Stimulated activated naive B cell treated with anti-CD40 and anti-IgM and Interleukin-4, amounts not matched to agents 10 μg/mL and 1 μg/mL and 100 μg/mL, for 72 hours (primary cell): ENCODE measurements around the gene CETN2.
A peak's percentile ranks its signal among the peaks of the same experiment; 100 is the strongest.
"Not testable (repeated sequence)": the region's sequence is repeated elsewhere in the genome, so short reads cannot be mapped to it uniquely, and the experiment has no call there.

ENCODE experiments used
- ATAC-seq, 2 donors: fragments of 150-1000 bp; cut with Tn5 transposase; replicated peaks; 2 replicates each; pipeline ENCODE4 v1.10.0; 2021; ENCODE audit warnings: moderate library complexity in 1 of 2
- DNase-seq: peaks from one replicate; pipeline ENCODE4 v3.0.0; 2021
- H3K27ac Mint-ChIP-seq: one replicate; pipeline ENCODE4 v1.8.0; 2022; ENCODE audit warnings: mild to moderate bottlenecking, mixed read lengths
- H3K27me3 Mint-ChIP-seq, 2 donors: one replicate each; pipeline ENCODE4 v1.8.0; 2022; ENCODE audit warnings: mixed read lengths in 2 of 2
- H3K36me3 Mint-ChIP-seq, 2 donors: one replicate each; pipeline ENCODE4 v1.8.0; 2022; ENCODE audit warnings: mixed read lengths in 2 of 2, mild to moderate bottlenecking in 1 of 2
- H3K4me1 Mint-ChIP-seq, 2 donors: one replicate each; pipeline ENCODE4 v1.8.0; 2022; ENCODE audit warnings: mixed read lengths in 2 of 2, mild to moderate bottlenecking in 1 of 2
- H3K4me3 Mint-ChIP-seq, 2 donors: one replicate each; pipeline ENCODE4 v1.8.0; 2022; ENCODE audit warnings: mild to moderate bottlenecking in 2 of 2, mixed read lengths in 2 of 2, moderate library complexity in 1 of 2
- H3K9me3 Mint-ChIP-seq, 2 donors: one replicate each; pipeline ENCODE4 v1.8.0; 2022; ENCODE audit warnings: mixed read lengths in 2 of 2, mild to moderate bottlenecking in 1 of 2

Gene CETN2

DNA sequence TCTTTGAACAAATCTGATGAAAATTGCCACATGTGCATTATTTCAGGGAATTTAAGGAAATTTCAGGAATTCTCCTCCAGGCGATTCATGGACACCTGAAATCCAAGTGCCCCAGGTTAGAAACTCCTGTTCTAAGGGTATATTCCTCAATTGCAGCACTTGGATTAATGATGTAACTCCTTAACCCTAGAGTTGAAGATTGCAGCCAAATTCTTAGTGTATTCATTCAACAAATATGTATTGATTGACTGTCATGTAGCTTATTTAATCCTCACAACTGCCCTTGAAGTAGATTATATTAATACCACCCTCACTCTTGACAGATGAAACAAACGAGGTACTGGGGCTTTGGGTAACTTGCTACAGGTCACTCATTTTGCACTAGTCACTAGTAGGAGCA lies 11.3 kb downstream of the CETN2 start:
- H3K36me3 Mint-ChIP-seq, result no peaks in the 10 kb centered on the region
- peaks cover 11 to 13% of the 10 kb centered on the region in 2 donors for H3K27me3 Mint-ChIP-seq
- no peaks in the 10 kb centered on the region for H3K9me3 Mint-ChIP-seq
- H3K4me3 Mint-ChIP-seq, result no peak overlapping the region
- no peak for ATAC-seq
- H3K4me1 Mint-ChIP-seq, result no peaks in the 10 kb centered on the region
- no peak for DNase-seq
- H3K27ac Mint-ChIP-seq, result no peak overlapping the region

DNA sequence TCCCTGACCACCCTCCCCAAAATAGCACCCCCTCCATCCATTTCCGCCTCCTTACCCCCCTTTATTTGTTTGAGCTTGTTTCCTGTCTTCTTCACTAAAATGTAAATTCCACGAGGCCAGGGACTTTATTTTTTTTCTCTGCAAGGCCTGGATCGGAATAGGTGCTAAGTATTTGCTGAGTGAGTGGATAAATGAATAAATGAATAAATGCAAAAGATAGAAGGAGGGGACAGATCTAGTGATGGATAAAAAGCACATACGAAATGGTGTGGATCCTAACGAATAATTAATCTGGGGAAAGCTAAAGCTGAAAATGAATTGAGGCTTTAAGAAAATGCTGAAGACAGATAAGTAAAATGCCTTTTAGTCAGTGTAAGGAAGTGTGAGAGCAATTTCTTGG lies 12.2 kb downstream of the CETN2 start:
- Mint-ChIP-seq H3K9me3 (no peaks in the 10 kb centered on the region), H3K27ac (no peak overlapping the region), H3K27me3 (peaks cover 11 to 13% of the 10 kb centered on the region in 2 donors), H3K36me3 (no peaks in the 10 kb centered on the region), H3K4me3 (no peak overlapping the region), H3K4me1 (no peaks in the 10 kb centered on the region)
- DNase-seq, result no peak
- no peak for ATAC-seq

DNA sequence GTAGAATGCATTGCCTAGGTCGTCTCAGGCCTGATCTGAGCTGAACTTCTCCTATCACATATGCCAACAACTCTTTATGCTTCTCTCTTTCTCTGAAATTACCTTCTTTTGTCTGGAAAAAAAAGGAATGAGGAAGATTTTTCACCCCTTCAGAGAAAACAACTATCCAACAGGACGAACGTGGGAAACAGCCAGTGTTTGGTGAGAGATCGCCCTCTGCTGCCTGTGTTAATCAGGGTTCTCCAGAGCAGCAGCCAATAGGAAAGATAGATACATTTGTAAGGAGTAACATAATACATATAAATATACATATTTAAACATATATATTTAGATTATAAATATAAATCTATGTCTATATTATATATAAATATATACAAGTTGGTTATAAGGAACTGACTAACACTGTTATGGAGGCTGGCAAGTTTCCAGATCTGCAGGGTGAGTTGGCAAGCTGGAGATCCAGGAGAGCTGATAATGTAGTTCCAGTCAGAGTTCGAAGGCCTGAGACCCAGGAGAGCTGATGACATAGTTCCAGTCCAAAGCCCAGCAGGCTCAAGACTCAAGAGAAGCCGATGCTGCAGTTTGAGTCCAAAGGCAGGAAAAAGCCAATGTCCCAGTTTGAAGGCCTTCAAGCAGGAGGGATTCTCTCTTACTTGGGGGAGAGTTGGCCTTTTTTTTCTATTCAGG lies 13.3 kb downstream of the CETN2 start:
- no peak overlapping the region for H3K4me3 Mint-ChIP-seq

DNA sequence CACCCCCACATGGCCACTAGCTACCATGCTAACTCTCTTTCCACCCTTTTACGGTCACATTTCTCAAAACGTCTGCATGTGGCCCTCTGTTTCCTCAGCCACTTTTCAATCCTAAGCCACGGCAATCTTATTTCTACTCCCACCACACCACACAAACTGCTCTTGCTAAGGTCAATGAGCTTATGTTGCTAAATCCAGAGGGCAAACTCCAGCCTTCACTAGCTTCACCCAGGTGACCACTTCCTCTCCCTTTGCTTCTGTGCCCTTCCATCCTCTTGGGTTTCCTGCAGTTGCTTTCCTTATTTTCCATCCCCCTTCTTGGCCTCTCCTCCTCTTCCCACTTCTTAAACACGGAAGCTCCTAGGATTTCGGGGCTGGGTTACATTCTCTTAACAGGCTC lies 16.5 kb downstream of the CETN2 start:
- no peaks in the 10 kb centered on the region for H3K9me3 Mint-ChIP-seq
- ATAC-seq (no peak), DNase-seq (no peak)
- H3K27ac Mint-ChIP-seq, result no peak overlapping the region
- no peaks in the 10 kb centered on the region for H3K4me1 Mint-ChIP-seq
- H3K27me3 Mint-ChIP-seq, result peaks cover 7 to 15% of the 10 kb centered on the region in 2 donors
- H3K4me3 Mint-ChIP-seq, result no peak overlapping the region
- no peaks in the 10 kb centered on the region for H3K36me3 Mint-ChIP-seq

More for the DNA sequence above, 13.3 kb downstream of the CETN2 start:
- no peak overlapping the region for H3K27ac Mint-ChIP-seq
- H3K36me3 Mint-ChIP-seq, result no peaks in the 10 kb centered on the region
- H3K4me1 Mint-ChIP-seq, result no peaks in the 10 kb centered on the region
- ATAC-seq (no peak), DNase-seq (no peak)
- H3K9me3 Mint-ChIP-seq, result no peaks in the 10 kb centered on the region
- H3K27me3 Mint-ChIP-seq, result peaks cover 11 to 13% of the 10 kb centered on the region in 2 donors

DNA sequence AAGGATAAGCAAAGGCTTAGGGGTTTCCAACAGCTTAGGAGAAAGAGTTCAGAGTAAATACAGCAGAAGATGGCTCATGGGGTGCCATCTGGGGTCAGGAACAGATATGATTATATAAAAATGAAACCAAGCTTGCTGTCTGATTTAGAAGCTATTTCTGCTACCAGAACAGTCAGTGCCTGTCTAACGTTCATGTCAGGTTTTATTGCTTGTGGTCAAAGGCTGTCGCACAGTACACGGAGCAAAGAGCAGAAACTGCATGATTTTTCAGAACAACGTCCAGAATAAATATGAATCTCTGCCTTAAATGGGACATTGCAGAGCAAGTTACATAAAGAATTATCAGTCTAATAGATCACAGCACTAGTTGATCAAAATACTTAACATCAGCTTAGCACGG lies 17.4 kb downstream of the CETN2 start:
- Mint-ChIP-seq H3K27me3 (peaks cover 13 to 19% of the 10 kb centered on the region in 2 donors), H3K36me3 (no peaks in the 10 kb centered on the region), H3K4me1 (no peaks in the 10 kb centered on the region), H3K27ac (no peak overlapping the region), H3K9me3 (no peaks in the 10 kb centered on the region), H3K4me3 (no peak overlapping the region)
- DNase-seq, result no peak
- ATAC-seq, result no peak

DNA sequence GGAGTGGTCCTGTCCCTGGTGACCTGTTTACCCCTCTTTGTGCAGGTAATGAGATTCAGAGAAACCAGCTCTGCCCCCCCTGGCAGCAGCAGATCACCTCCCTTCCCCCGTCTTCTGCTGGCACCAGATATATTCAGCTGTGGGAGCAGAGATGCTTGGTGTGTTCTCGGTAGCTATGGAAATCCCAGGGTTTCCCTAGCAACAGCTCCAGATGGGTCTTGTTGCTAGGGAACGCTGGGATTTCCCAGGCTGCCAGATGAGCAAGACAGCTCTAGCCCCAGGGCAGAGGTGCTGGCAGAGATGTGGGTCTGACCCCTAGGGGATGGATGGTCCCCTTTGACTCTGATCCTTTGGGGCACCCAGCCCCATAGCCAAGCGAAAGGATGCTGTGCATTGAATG lies 20.2 kb downstream of the CETN2 start:
- H3K27me3 Mint-ChIP-seq, result peaks cover 26 to 27% of the 10 kb centered on the region in 2 donors
- no peaks in the 10 kb centered on the region for H3K9me3 Mint-ChIP-seq
- no peak overlapping the region for H3K27ac Mint-ChIP-seq
- DNase-seq (no peak), ATAC-seq (no peak)
- H3K36me3 Mint-ChIP-seq, result no peaks in the 10 kb centered on the region
- H3K4me1 Mint-ChIP-seq, result no peaks in the 10 kb centered on the region
- H3K4me3 Mint-ChIP-seq, result no peak overlapping the region

DNA sequence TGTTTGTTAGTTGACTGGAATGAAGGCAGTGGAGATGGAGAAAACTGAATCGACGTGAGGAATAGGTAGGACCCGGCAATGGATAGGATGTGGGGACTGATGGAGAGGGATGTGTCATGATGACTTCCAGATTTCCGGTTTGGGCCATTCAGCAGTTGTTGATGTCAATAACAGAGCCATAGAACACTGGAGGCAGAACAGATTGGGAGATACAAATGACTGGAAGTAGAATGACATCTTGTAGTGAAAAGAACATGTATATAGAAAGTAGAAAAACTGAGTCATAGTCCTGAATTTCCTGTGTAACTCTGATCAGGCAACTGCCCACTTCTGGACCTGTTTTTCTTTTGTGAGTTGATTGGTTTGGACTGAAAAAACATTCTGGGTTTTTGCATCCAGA lies 24.5 kb downstream of the CETN2 start:
- no peak for DNase-seq
- no peaks in the 10 kb centered on the region for H3K36me3 Mint-ChIP-seq
- H3K4me3 Mint-ChIP-seq, result no peak overlapping the region
- H3K4me1 Mint-ChIP-seq, result no peaks in the 10 kb centered on the region
- H3K27me3 Mint-ChIP-seq, result peaks cover 36 to 38% of the 10 kb centered on the region in 2 donors
- no peak overlapping the region for H3K27ac Mint-ChIP-seq
- H3K9me3 Mint-ChIP-seq, result no peaks in the 10 kb centered on the region
- no peak for ATAC-seq

DNA sequence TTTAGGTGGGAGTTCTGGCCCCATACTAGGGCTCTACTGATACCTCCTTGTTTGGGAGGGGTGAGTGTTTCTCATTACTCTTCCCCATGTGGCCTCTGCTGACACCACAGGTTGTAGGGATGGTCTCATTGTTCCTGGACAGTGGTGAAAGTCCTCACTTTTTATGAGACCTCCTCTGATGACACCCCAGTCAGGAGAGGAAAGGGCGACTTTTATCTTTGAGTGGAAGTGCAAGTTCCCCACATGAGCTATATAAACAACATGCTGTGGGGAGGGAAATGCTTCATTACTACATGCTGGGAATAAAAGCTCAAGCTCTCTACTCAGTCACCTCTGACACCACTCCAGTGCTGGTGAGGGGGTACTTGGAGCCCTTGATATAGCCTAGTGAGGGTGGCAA lies 31.6 kb downstream of the CETN2 start:
- H3K27ac Mint-ChIP-seq, result no peak overlapping the region
- no peak overlapping the region for H3K4me3 Mint-ChIP-seq
- no peaks in the 10 kb centered on the region for H3K4me1 Mint-ChIP-seq
- DNase-seq (no peak), ATAC-seq (no peak)
- H3K27me3 Mint-ChIP-seq, result peaks cover 5 to 12% of the 10 kb centered on the region in 2 donors
- H3K9me3 Mint-ChIP-seq, result no peaks in the 10 kb centered on the region
- H3K36me3 Mint-ChIP-seq, result no peaks in the 10 kb centered on the region

DNA sequence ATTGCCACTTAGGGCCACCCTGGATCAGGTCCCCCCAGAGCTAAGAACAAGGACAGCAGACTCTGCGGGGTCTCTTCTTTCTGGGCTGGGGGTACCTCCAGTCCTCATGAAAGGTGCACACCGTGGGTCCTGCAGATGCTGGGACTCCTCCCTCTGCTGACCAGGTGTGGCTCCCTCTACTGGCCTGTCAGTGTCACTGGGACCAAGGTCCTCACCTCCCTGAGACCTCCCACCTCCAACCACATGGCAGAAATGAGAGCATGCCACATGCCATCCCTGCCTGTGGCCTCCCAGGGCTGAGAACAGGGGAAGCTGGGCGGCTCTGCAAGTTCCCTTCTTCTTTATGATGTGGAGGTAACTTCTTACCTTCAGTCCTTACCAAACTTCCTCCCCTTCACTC lies 43.5 kb downstream of the CETN2 start:
- DNase-seq, H3K36me3 Mint-ChIP-seq, H3K9me3 Mint-ChIP-seq, H3K27me3 Mint-ChIP-seq, H3K4me1 Mint-ChIP-seq, H3K27ac Mint-ChIP-seq, H3K4me3 Mint-ChIP-seq: not testable (repeated sequence)
- peak; percentile 67 to 80 for ATAC-seq
